Dermis lymphatic vessel endothelial cell (primary cell): ENCODE results near the gene TUBA1C. TPM values are rescaled to one million over a fixed set of nuclear protein-coding genes. Genes with fewer than 3 reads are reported as not detected.

Experiments used
- total RNA-seq: library from RNA; depleted of rRNA; stranded (reverse); fragments of >200 nt; gene quantifications from 2 replicates; pipeline ENCODE4 v1.2.1, GENCODE V29; 2014

TUBA1C gene
- 79.7 and 102 TPM in 2 replicates for total RNA-seq

GRCh38 chr12:49264873-49265792 lies at the start of gene TUBA1C:
TSS of gene TUBA1C (plus strand) at chr12:49265082. CDS start at chr12:49265182, 100 bp downstream.

GRCh38 chr12:49295082-49295936 lies 30.4 kb downstream of the TUBA1C start, which contains the start of gene PRPH:
TSS of gene PRPH (plus strand) at chr12:49295147. CDS start at chr12:49295201, 54 bp downstream.

GRCh38 chr12:49322708-49323523 lies 58.0 kb downstream of the TUBA1C start, which contains the start of gene TROAP:
TSS of gene TROAP (plus strand) at chr12:49323255. CDS start at chr12:49323609, 354 bp downstream.

Other genes starting within 250 kb of the TUBA1C start
- 39.0 and 44.7 TPM in 2 replicates for gene PRKAG1, start 246.3 kb upstream of the TUBA1C start, total RNA-seq
- gene KMT2D, start 204.3 kb upstream of the TUBA1C start, total RNA-seq, result 22.3 and 33.5 TPM in 2 replicates
- gene RHEBL1, start 195.1 kb upstream of the TUBA1C start, total RNA-seq, result 0.76 and 1.2 TPM in 2 replicates
- gene DHH, start 170.3 kb upstream of the TUBA1C start, total RNA-seq, result 0.26 and 0.33 TPM in 2 replicates
- 75.0 and 82.4 TPM in 2 replicates for gene LMBR1L, start 154.2 kb upstream of the TUBA1C start, total RNA-seq
- 428 and 433 TPM in 2 replicates for gene TUBA1B, start 133.7 kb upstream of the TUBA1C start, total RNA-seq
- gene TUBA1A, start 76.0 kb upstream of the TUBA1C start, total RNA-seq, result 454 and 466 TPM in 2 replicates
- not detected in 2 replicates for gene PRPH, start 30.1 kb downstream of the TUBA1C start, total RNA-seq
- 1.5 and 2.2 TPM in 2 replicates for gene TROAP, start 58.2 kb downstream of the TUBA1C start, total RNA-seq
- not detected in 2 replicates for gene C1QL4, start 72.1 kb downstream of the TUBA1C start, total RNA-seq
- gene DNAJC22, start 81.8 kb downstream of the TUBA1C start, total RNA-seq, result 0.22 and 0.52 TPM in 2 replicates
- gene SPATS2, start 102.4 kb downstream of the TUBA1C start, total RNA-seq, result 12.1 and 16.4 TPM in 2 replicates